ENCODE measurements around the gene SHANK3.

Gene SHANK3

DNA sequence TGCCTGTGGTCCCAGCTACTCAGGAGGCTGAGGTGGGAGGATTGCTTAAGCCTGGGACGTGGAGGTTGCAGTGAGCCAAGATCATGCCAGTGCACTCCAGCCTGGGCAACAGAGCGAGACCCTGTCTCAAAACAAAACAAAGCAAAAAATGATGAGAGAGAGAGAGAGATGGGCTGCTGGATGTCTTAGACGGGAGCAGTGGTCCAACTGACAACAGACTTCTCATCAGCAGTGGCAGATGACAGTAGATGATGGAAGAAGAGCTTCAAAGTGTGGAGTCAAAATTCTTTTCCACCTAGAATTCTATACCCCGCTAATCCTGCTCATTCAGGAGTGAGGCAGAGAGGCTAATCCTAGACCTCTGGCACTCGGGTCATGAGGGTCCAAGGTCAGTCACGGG is 36.4 kb downstream of the SHANK3 start:
- no peak for DNase-seq (ENCODE audit: low spot score)
- TF ChIP-seq CTCF (conservative IDR thresholded peaks at IDR 0.05; ENCODE audit: low read depth) = no peak
- POLR2A ChIA-PET (ENCODE audit: low non-redundant PET) = no interaction called here
- CTCF ChIA-PET = interaction anchor here (0.5 to 0.6 kb wide), 2 partner anchors 66 to 291 kb away, joined by 3 read pairs; no protein-coding TSS in a partner anchor
- H3K27ac ChIP-seq = no peak overlapping the region

DNA sequence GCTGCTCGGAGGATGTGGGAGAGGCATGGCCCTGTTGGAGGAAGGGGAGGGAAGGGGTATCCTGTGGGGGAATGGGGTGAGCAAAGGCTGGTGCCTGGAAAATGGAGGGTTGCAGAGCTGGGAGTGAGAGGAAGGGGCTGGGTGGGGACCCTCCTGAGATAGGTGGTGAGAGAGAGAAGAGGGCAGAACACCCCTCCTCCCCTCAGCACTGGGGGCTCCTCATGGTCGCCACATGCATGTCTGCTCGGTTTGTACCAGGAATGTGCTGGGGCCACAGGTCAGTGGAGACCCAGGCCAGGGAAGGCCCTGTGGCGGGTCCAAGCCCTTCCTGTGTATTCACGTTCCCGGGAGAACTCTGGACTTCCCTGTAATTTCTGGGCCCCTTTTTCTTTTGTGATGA is 37.6 kb downstream of the SHANK3 start:
- no peak for TF ChIP-seq CTCF (conservative IDR thresholded peaks at IDR 0.05; ENCODE audit: low read depth)
- H3K27ac ChIP-seq = no peak overlapping the region
- ChIA-PET CTCF (no interaction called here), POLR2A (ENCODE audit: low non-redundant PET) (no interaction called here)
- DNase-seq (ENCODE audit: low spot score) = no peak

- TF ChIP-seq CTCF (conservative IDR thresholded peaks at IDR 0.05; ENCODE audit: low read depth) = no peak
- ChIA-PET CTCF (no interaction called here), POLR2A (ENCODE audit: low non-redundant PET) (no interaction called here)
- no peak overlapping the region for H3K27ac ChIP-seq
- no peak for DNase-seq (ENCODE audit: low spot score)
Measured at GRCh38 chr22:50710886-50711285, 38.3 kb downstream of the SHANK3 start.

DNA sequence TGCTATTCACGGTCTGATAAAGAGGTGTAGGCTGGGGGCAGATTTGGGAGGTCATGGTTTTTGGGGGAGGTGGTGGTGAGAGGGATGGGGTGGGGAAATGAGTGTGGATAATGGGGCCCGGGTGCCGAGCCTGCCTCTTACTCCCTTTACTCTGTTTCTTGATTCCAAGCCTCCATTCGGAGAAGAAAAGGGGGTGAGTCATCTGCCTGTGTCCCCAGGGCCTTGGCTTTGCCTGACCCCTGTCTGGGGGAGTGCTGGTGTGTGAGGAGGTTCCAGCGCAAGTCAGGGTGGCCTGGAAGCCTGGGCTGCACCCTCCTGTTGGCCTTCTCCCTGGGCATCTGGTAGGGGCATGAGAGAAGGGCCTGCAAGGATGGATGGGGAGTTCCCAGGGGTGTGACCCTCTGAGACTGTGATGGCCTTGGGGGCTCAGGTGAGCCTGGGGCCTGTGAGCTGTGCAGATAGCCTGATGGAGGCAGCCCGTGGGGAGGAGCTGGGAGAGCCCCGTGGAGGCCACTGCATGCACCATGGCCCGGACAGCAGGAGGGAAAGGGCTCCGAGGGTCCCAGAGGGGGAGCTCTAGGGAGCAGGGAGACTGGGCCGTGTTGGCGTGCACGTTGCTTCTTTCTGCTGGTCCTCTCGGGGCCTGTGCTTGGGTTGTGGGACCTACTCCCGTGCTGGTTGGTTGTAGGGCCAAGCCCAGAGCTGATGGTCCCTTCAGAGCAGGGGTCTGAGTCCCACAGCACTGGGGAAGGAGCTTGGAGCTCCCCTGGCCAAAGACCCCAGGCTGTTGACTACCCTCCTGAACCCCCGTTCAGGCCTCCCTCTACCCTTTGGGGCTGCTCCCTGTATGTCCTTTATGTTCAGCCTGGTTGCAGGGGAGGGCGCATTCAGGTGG is 39.1 kb downstream of the SHANK3 start:
- CTCF ChIA-PET = interaction anchor here (0.6 kb wide), 1 partner anchor 1282 kb away, joined by 3 read pairs; no protein-coding TSS in a partner anchor
- TF ChIP-seq CTCF (conservative IDR thresholded peaks at IDR 0.05; ENCODE audit: low read depth) = no peak
- POLR2A ChIA-PET (ENCODE audit: low non-redundant PET) = no interaction called here
- H3K27ac ChIP-seq = no peak overlapping the region
- no peak for DNase-seq (ENCODE audit: low spot score)

DNA sequence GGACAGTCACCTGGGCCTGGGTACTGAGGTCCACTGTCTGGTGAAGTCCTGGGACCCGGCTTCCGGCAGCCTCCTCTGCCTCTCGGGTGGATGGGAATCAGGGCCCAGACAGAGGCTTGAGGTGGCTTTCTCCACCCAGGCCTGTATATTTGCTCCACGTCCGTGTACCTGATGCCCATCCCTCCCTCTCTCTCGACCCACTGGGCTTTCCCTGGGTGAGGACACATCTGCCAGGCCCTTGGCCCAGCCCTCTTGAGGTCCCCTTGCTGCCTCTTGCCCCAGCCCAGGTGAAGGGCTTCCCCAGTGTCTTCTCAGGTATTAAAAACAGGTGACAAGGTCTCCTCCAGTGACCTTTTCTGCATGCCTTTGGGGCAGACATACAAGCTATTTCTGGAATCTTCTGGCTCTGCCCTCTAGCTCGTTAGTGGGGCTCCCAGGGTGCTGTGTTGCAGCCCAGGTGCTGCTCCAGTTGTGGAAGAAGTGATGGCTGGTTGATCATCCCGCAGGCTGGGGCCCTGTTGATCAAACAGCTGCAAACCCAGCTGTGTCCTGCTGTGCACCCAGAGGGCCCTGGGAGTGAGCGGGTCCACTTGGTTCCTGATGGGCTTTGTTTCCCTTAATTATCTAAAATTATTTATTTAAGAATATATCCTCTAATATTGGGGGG is 39.9 kb downstream of the SHANK3 start:
- ChIA-PET CTCF (no interaction called here), POLR2A (ENCODE audit: low non-redundant PET) (no interaction called here)
- TF ChIP-seq CTCF (conservative IDR thresholded peaks at IDR 0.05; ENCODE audit: low read depth) = no peak
- DNase-seq (ENCODE audit: low spot score) = no peak
- no peak overlapping the region for H3K27ac ChIP-seq

GRCh38 chr22:50713008-50713385 is 40.4 kb downstream of the SHANK3 start:
- CTCF ChIA-PET = no interaction called here
- no peak for DNase-seq (ENCODE audit: low spot score)
- no peak overlapping the region for H3K27ac ChIP-seq
- TF ChIP-seq CTCF (conservative IDR thresholded peaks at IDR 0.05; ENCODE audit: low read depth) = no peak
- POLR2A ChIA-PET (ENCODE audit: low non-redundant PET) = no interaction called here

Data from RWPE1 (cell line).